Retinal pigment epithelial cell (primary cell): ENCODE data around the gene NFAM1.

Source experiments
- DNase-seq: peaks from one replicate; pipeline ENCODE4 v3.0.0-alpha.2; 2010; ENCODE audit warnings: low read depth
- H3K4me3 ChIP-seq: 2 replicates; pipeline ENCODE4 v1.5.1; 2011; ENCODE audit warnings: mild to moderate bottlenecking, low read length, control low read depth, moderate library complexity
- CTCF ChIP-seq: conservative IDR thresholded peaks from 2 replicates; pipeline ENCODE4 v1.5.1; 2011; ENCODE audit warnings: low read depth, low read length, control low read depth, inconsistent platforms

The NFAM1 gene

GRCh38 chr22:42358643-42359558 is 73.3 kb downstream of the NFAM1 start:
- DNase-seq: no peak
- H3K4me3 ChIP-seq: no peak overlapping the region
- TF ChIP-seq CTCF: no peak

GRCh38 chr22:42357634-42358296 is 74.4 kb downstream of the NFAM1 start:
- DNase-seq: no peak
- no peak overlapping the region for H3K4me3 ChIP-seq
- TF ChIP-seq CTCF: no peak

- DNase-seq: no peak
- no peak overlapping the region for H3K4me3 ChIP-seq
- TF ChIP-seq CTCF: no peak
Observed at GRCh38 chr22:42357221-42357620, 75.0 kb downstream of the NFAM1 start.

- no peak for DNase-seq
- H3K4me3 ChIP-seq: no peak overlapping the region
- TF ChIP-seq CTCF: no peak
Observed at GRCh38 chr22:42356533-42356932, 75.7 kb downstream of the NFAM1 start.

GRCh38 chr22:42353883-42354727 is 78.1 kb downstream of the NFAM1 start:
- no peak for DNase-seq
- TF ChIP-seq CTCF: no peak
- H3K4me3 ChIP-seq: no peak overlapping the region

GRCh38 chr22:42350373-42350772 is 81.8 kb downstream of the NFAM1 start:
- no peak for DNase-seq
- no peak overlapping the region for H3K4me3 ChIP-seq
- no peak for TF ChIP-seq CTCF
